Measurements from ENCODE around the gene CNPY1. TPM values are rescaled to one million over a fixed set of nuclear protein-coding genes. Genes with fewer than 3 reads are reported as not detected.

Gene CNPY1
- total RNA-seq, 1 donor from 2014 or later: not detected

GRCh38 chr7:155515318-155515717, 31.0 kb downstream of the CNPY1 start:
- DNase-seq (ENCODE audit: extremely low read depth, low read depth, low spot score): no peak

DNA sequence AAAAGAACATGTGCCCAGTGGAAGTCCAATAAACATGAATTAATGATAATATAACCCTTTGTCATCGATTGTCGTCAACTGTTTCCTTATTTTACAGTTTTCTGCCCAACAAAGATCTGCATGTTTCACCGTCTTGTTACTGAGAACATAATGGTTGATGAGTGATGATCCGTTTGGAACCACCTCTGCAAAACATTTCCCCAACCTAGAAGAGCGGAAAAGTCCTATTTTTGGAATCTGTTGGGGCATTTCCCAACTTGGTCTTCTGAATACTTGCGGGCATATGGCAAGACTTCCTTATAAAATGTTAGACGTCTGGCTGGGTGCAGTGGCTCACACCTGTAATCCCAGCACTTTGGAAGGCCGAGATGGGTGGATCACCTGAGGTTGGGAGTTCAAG, 32.1 kb downstream of the CNPY1 start:
- DNase-seq (ENCODE audit: extremely low read depth, low read depth, low spot score): no peak

DNA sequence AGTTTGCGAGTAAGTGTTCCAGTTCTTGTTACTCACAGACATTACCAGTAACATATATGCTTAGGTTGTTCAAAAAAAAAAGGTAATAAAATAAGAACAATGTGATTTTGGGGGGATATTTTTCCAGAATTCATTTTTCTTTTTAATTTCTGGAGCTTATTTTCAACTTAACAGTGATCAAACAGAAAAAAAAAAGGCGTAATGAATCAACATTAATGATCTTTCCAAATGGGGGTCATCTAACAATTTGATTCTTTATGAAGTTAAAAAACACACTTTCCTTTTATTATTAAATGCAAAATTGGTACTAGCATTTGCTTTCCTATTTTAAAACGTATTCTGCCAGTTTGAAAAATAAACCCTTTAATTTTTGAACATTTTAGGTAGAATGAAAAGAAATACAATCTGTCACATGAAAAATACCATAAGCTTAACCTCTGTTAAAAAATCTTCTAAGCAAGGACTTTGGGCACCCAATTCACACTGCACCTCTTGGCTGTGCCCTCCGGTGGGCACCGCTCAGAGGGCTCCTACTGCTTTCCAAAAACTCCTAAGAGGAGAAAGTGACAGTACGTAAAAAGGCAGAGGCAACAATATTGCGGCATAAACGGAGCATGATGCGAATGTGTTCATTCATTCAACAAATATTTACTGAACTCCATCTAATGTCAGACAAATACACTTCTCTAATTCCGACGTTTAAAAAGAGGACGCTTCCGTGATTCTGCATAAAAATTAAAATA, 32.6 kb downstream of the CNPY1 start:
- DNase-seq (ENCODE audit: extremely low read depth, low read depth, low spot score): no peak

GRCh38 chr7:155512246-155512887, 34.0 kb downstream of the CNPY1 start:
- DNase-seq (ENCODE audit: extremely low read depth, low read depth, low spot score): no peak

DNA sequence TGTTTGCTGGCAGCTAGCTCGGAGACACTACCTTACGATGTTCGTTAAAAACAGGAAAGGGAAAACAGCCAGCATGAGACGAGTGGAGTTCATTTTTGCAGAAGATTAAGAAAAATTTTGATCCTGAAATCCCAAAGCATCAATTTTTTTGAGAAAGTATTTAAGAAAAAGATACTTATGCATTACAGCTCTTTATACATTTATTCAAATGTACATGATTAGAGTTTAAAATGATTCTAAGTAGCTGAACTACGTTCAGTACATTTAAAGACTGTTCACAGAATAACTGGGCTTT, 34.7 kb downstream of the CNPY1 start:
- DNase-seq (ENCODE audit: extremely low read depth, low read depth, low spot score): no peak

GRCh38 chr7:155510975-155511701, 35.2 kb downstream of the CNPY1 start:
- DNase-seq (ENCODE audit: extremely low read depth, low read depth, low spot score): no peak

GRCh38 chr7:155509725-155510551, 36.4 kb downstream of the CNPY1 start:
- no peak for DNase-seq (ENCODE audit: extremely low read depth, low read depth, low spot score)

GRCh38 chr7:155509359-155509724, 37.0 kb downstream of the CNPY1 start:
- DNase-seq (ENCODE audit: extremely low read depth, low read depth, low spot score): no peak

DNA sequence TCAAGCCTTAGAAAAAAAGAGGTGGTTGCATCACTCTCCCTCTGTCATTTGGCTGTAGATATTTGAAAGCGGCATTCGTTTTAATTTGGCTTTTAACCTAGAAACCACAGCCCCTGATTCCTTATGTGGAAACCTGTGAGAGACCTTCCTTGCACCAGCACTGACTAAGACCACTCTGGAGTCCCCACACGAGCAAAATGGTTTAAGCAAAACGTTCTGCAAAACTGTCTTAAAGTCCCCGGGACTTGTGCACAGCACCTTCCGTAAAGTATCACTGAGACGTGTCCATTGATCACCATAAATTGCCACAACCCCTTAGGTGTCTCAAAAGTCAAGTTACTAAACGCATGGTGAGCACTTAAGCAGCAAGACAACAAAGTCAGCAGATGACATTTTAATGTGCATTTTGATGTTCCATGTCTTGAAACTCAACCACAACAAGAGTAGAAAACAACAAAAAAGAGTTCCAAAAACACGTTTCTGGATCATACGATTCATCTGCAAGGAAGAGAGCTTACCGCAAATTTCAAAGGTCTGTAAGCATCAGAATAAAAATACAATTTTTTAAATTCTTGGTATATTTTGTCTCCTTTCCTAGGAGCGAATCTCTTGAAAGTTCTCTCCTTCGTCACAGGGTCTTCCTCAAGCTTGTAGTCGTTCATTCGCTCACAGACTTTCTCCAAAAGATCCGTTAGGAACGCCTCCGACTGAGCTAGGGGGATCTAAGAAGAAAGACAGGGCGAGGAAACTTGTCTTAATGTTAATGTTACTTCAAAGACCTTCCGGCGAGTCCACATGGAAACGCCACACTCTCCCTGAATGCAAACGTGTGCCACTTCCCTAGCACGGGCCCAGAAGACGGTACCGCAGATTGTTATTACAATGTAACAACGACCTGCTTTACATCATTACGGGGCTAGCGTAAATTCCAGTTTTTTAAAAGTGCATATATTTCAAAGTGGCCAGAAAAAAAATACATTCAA, 37.7 kb downstream of the CNPY1 start:
- DNase-seq (ENCODE audit: extremely low read depth, low read depth, low spot score): no peak

GRCh38 chr7:155507576-155507975, 38.8 kb downstream of the CNPY1 start:
- DNase-seq (ENCODE audit: extremely low read depth, low read depth, low spot score): no peak

DNA sequence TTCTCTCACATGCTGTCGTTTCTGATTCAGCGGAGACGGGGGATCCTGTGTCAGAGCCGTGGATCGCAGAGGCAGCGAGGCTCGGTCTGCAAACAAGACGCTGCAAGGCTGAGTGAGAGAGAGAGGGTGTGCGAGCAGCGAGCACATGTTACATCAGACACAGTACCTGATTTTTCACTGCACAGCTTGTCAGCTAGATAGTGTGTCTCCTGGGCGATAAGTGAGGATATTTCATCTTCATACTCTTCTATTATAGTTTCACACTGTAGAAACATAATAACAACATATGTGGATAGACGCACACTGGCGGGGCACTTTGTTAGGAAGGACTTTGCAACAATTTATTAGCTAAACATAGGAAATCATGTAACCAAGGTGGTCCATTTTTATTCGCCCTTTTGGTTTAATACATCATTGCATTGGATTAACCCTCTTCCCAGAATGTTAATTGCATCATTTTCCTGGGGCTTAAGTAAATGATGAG, 39.5 kb downstream of the CNPY1 start:
- DNase-seq (ENCODE audit: extremely low read depth, low read depth, low spot score): no peak

DNA sequence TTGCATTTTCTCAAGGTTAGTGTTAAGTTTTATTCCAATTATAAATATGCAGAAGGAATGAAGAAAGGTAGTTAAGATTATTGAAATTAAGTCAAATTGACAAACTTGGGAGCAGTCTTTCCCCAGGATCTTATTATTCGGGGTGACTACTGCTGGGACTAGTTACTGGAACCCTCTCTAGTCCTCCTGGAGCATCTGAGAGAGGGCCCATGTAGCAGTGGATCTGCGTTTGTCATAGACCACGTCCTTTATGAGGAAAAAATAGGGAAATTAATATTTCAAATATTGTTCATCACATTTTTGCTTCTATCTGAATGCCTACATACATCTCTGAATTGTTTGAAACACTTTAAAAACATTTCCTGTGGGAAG, 41.0 kb downstream of the CNPY1 start:
- DNase-seq (ENCODE audit: extremely low read depth, low read depth, low spot score): no peak

DNA sequence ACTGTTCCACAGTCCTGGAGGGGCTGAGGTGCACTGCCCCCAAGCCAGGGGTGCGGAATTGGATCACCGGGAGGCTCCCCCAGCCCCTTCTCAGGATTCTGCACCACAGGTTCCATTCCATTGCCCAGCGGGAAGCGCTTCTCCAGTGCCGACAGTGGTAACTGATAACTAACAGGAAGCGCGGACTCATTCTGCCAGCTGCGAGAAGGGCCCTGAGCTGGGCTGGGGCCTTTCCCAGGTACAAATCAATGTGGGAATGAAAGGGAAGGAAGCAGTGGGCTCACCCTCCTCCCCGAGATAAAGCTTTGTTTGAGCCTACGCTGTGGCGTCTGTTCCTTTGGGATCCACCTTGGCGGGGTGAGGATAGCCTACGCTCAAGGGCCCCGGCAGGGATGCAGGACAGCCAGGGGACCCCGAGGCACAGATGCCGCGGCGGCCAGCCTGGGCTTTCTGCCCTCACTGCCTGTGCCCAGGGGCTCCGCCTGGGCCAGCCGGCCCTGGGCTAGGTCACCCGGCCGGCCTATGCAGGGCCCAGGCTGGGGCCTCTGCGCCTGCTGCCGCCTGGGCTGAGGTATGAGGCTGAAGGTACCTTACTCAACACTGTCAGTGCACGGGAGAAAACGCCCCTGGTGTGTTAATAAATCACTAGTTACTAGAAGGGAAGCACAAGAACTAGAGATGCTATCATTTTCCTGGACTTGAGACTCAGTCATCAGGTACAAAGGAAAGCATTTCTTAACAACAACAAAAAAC, 49.0 kb downstream of the CNPY1 start:
- no peak for DNase-seq (ENCODE audit: extremely low read depth, low read depth, low spot score)

DNA sequence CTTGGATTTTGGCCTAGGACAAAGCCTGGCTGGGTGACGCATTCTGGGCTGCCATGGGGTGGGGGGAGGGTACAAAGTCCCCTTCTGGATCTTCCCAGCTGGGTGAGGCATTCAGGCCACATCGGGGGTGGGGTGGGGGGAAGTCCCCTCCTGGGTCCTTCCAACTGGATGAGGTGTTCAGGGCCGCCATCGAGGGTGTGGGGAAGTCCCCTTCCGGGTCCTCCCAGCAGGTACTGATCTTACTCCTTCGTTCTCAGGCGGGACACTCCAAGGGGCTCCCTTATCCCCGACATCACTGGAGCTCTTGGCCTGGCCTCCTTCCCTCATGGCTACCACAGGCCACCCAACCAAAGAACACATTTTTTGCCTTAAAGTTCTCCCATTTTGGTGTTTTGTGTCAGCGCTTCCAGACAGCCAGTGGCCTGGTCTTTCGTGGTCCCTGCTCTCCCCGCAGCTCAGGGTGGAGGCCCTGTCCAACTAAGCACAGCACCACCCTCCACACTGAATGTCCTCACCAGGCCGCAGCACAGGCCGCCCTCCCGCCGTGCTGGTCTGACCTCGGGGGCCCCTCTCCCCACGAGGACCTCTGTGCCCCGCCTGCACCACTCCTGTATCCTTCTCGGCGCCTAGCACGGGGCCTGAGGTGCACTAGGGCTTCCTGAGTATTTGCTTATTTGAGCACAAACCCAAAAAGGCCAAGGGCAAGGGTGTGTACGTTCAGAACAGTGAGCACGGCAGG, 49.9 kb downstream of the CNPY1 start:
- no peak for DNase-seq (ENCODE audit: extremely low read depth, low read depth, low spot score)

GRCh38 chr7:155495440-155496248, 50.7 kb downstream of the CNPY1 start:
- DNase-seq (ENCODE audit: extremely low read depth, low read depth, low spot score): no peak

GRCh38 chr7:155494551-155494950, 51.8 kb downstream of the CNPY1 start:
- no peak for DNase-seq (ENCODE audit: extremely low read depth, low read depth, low spot score)

DNA sequence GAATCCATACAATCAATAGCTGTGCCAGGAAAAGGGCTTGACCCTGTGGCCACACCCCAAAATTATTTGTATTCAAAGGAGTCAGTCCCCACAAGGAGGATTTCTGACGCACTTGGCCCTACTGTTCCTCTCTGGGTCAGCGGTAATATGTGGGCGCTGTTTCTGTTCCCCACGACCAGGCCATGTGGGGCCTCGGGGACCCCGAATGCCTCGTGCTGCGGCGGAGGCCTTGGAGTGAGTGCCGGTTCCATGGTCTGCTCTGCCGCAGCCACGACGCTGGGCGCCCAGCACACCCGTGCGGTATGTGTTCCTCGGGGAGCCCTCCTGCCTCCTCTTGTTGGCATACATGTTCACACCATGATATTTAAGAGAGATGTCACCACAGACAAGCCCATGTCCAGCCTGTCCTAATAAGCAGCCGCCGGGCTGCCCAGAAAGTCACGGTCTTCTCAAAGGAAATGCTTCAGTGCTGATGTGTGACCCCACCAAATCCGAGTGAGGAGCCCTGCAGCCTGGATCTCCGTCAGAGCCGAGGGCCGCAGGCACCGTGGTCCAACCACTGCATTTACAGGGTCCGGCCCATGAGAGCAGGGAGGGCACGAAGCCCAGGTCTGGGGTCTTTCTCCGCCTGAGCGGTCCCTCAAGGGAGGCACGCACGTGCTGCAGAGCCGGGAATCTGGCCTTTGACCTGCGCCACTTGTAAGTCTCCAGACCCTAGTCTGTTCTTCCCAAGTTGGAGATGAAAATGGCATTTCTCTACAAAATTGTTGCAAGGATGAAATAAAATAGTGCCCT, 52.4 kb downstream of the CNPY1 start:
- DNase-seq (ENCODE audit: extremely low read depth, low read depth, low spot score): no peak

All from glomerular endothelial cell (primary cell).